GM19463 (cell line): ENCODE results near the gene PTK6.

Experiments used
- ATAC-seq: cut with Tn5 transposase; IDR thresholded peaks from one replicate; pipeline ENCODE4 v1.9.1; 2021; ENCODE audit warnings: mild to moderate bottlenecking, moderate library complexity; ENCODE audit not compliant: unreplicated experiment

The PTK6 gene

DNA sequence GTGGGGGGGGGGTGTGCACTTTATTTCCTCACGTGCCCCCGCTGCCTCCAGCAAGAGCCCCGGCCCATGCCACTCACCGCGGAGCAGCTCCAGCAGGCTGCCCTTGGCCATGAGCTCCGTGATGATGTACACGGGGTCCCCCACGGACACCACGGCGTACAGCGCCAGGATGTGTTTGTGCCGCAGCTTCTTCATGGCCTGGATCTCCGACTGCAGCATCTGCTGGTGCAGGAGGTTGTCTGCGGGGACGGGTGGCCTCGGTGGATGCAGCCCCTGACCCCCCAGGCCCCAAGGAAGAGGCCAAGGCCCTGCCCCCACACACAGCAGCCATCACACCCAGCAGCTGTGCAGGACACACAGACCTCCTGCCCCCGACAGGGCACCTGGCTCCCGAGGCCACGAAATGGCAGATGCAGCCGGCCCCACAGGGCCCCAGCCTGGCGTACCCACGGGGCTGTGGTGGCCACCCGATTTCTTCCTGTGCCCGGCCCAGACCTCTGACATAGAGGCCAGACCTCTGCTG lies 4.7 kb downstream of the PTK6 start:
- no peak for ATAC-seq

DNA sequence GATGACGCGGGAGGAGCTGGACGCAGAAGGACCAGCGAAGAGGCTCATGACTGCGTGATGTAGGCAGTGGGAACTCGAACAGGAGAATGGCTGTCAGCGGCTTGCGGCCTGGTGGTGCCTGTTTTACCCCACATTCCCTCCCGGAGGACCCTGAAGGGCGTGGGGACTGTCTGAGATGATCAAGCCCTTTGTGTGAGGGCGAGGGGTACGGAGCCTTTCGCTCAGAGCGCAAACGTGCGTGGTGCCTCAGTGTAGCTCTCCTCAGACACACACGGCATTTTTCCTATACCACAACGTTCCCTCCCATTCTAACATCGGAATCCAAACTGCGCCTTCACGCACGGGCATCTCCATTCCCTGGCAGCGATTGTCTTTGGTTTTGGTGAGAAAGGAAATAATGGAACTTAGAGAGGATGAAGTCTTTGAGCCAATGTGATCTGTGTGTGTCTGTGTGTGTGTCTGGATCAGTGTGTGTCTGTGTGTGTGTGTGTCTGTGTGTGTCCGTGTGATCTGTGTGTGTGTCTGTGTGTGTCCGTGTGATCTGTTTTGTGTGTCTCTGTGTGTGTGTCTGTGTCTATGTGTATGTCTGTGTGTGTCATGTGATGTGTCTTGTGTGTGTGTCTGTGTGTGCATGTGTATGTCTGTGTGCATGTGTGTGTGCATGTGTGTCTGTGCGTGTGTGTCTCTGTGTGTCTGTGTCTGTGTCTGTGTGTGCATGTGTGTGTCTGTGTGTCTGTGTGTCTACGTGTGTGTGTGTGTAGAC lies 5.3 kb downstream of the PTK6 start:
- no peak for ATAC-seq

DNA sequence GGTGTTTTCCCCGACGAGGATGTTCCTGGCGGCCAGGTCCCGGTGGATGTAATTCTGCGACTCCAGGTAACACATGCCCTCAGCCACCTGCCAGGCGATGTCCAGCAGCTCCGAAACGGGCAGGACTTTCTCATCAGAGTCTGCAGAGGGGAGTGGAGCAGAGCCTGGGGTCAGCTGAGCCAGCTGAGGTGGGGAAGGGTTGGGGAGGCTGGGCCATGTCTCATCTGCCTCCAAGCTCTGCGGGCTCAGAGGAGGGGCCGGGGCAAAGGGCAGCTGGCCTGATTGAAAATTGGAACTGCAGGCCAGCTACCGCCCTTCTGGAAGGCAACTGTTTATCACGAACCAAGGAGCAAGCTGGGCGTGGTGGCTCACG lies 6.4 kb downstream of the PTK6 start:
- ATAC-seq = no peak

DNA sequence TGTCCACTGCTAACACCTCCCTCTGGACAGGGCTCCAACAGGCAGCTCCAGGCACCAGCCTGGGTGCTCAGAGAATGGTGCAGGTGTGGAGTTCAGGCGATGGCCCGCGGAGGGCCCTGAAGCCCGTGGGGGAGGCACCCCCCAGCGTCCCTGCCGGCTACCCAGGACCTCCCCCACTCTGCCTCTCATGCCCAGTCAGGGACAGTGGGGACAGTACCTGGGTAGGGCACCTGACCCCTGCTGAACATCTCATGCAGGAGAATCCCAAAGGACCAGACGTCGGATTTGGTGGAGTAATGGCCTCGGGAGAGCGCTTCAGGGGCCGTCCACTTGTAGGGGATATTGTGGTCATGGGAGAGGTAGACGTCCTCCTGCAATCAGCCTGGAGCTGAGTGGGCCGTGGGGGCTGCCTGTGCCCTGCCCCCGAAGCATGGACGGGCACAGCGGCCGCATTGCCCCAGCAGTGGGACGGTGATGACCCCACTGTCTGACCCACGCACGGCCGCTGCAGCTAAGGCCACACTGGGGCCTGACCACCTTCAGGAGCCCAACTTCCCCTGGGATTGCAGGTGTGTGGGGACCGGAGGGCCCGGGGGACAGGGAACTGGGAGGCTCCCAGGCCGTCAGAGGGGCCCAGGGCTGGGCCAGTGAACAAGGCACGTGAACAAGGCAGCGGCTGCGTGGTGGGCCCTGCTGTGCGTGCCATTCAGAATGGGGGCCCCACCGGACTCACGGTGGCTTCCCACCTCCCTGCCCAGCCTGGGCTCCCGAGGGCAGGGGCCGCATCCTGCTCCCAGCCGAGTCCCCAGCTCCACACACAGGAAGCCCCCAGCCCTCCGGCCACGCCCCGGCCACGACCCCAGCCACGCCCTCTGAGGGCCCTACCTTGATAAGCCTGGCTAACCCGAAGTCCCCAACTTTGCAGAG lies 7.1 kb downstream of the PTK6 start:
- ATAC-seq = no peak

DNA sequence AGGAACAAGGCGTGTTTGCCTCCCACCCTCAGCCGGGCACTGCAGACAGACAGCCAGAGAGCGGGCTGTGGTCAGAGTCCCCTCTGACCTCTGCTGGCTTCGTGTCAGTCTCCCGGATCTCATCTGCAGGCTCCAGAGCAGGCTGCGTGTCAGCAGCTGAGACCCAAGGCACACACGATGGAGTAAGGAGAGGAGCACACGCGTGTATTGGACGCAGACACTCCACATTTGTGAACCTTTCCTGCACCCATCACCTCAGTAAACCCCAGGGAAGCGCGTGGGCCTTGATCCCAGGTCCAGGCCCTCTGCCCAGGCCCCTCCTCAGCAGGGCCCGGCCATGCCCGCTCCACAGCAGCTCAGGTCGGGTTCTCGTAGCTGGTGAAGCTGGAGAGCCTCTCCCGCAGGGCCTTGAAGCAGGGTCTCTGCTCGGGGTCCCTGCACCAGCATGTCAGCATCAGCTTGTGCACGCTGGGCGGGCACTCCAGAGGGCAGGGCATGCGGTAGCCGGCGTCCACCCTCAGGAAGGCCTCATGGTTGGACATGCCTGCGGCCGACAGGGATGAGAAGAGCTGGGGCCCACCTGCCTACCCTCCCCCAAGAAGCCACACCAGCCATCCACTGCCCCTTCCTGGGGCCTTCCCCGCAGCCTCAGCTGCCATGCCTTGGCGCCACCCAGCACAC lies 7.9 kb downstream of the PTK6 start:
- no peak for ATAC-seq

DNA sequence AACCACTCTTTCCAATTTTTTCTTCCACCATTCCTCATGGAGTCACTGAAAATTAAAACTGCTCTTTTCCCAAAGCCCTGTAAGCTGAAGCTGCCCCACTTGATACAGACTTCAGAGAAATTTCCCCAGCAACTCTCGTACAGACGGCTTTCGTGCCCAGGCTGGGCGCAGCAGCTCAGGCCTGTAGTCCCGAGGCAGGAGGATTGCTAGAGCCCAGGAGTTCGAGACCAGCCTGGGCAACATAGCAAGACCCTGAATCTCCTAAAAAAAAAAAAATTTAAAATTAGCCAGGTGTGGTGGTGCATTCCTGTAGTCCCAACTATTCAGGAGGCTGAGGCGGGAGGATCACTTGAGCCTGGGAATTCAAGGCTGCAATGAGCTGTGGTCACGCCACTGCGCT lies 10.0 kb downstream of the PTK6 start:
- ATAC-seq = no peak

DNA sequence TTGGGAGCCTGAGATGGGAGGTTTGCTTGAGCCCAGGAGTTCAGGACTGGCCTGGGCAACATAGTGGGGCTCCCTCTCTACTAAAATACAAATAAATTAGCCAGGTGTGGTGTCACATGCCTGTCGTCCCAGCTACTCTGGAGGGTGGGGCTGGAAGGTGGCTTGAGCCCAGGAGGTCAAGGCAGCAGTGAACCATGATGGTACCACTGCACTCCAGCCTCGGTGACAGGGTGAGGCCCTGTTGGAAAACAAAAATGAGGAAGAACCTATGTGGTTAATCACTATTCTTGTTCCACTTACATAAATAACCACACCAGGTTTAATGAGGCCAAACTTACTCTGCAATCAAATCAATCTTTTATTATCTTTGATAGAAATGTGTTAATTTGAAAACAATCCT lies 11.2 kb downstream of the PTK6 start:
- no peak for ATAC-seq

DNA sequence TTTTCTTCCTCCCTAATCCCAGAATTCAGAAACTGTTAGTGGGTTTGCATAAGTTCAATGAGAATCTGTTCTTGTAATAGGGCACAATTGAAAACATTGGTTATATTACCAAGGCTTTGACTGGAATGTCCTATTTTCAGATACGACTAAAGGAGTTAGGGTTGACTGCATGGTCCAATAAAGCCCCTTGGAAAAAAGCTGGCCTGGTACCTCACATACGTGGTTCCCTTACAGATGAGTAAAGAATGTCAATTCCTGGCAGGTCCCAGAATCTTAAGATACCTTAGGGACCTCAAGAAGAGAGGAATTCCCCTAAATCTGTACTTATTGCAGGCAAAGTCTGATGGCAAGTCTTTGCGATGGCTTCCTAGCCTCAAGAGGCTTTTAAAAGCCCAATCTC lies 12.0 kb downstream of the PTK6 start:
- ATAC-seq = no peak

DNA sequence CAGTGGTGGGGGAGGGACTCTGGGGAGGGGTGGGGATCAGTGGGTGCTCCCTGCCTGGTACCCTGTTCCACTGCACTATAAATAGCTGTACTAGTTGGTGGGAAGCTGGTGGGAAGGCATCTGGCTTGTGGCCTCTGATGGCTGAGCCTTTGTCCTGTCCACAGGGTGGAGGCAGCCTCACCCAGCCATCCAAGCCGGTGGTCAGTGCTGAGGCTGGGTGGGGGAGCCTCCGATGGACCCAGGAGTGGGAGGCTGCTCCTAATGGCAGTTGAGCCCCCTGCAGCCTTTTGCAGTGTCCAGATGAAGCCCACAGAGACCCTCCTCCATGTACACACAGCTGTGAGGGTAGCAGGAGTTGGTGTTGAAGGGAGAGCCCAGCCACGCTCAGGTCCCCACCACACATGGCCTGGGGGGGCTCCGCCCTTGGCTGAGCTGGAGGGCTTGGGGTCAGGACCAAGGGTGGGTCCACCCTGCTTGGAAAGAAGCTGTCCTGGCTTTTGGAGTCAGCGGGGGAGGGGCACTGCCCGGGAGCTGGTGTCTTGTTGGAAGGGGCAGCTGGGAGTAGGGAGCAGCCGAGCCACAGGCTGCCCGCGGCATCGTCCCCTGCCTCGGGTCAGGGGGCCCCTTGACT lies 14.1 kb downstream of the PTK6 start:
- no peak for ATAC-seq

DNA sequence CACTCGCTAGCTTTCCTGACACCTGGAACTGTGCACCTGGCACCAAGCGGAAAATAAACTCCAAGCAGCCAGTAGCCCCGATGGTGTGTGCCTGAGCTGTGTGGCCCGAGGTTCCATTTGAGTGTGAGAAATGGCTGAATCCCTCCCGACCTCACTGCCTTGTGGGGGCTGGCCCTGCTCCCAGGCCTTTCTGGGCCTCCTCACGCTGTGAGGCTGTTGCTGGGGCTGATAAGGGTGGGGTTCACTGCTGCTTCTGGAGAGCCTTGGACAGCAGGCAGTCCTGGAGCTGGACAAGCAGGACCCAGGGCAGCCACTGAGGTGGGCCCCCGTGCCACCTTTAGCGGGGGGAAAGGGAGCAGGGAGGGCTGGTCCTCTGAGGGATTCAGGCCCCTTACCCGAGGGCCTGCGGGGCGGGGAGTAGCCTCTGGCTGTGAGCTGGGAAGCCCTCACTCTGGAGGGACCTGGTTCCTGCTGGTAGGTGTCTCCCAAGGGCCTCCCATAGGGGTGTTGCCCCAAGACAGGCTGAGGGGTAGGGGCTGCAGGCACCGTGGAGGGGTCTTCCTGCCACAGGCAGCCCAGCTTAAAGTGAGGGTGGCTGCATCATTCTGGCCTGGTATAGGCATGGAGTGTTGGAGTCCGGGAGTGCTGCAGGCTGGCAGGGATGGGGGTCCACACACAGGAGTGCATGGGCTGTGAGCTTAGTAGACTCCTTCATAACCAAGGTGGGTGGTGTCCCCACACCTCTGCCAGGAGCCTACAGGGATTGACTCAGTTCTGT lies 14.9 kb downstream of the PTK6 start:
- no peak for ATAC-seq

DNA sequence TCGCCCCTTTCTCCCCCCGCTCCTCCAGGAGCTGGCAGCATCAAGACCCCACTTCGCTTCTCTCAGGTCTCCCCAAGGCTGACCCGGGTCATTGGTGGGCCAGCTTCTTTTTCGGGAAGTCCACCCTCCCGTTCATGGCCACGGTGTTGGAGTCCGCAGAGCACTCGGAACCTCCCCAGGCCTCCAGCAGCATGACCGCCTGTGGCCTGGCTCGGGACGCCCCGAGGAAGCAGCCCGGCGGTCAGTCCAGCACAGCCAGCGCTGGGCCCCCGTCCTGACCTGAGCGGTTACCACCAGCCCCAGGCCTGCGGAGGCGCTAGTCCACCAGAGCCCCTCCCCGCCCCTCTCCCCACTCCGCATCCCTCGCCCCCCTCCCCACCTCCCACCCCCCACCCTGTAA lies 15.6 kb downstream of the PTK6 start:
- no peak for ATAC-seq

DNA sequence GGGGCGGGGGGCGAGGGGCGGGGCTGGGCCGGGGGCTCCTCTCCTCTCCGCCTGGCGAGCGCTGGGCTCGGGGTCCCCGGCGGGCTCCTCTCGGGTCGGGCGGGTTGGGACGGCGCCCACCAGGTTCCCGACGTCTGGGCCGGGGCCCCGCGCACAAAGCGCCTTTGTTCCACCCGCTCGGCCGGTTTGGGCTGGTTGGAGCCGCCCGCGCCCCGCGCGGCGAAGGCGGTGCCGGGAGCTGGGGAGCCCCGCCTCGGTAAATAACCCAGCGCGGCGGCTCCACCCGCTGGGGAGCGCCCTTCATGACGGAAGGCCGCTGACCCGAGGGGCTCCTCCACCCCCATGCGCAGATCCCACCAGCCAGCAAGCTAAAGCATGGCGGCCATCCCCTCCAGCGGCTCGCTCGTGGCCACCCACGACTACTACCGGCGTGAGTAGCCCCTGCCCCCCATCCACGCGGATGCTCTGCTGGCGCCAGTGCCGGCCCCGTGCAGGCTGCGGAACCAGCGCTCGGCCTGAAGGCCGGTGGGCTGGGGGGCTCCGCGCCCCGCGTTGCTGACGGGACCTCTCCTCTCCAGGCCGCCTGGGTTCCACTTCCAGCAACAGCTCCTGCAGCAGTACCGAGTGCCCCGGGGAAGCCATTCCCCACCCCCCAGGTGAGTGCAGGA lies 16.1 kb downstream of the PTK6 start:
- ATAC-seq = peak; percentile 53

DNA sequence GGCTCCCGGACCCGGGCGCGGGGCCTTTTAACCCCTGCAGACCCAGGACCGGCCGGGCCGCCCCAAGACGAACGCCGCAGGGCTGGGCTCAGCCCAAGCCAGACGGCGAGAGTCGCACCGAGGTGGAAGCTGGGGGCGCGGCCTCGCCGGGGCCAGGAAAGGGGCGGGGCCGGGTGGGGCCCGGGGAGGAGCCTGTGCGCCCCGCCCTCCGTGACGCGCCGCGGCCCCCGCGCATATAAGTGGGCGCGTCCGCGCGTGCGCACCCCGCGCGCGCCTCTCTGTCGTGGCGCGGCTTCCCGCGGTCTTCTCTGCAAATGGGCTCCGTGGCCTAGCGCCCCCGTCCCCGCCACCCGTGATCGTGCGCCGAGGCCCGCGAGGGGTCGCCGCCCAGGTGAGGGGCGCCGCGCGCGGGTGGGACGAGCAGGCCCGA lies 16.7 kb downstream of the PTK6 start, which contains the start of gene PPDPF:
TSS of gene PPDPF (plus strand) at position 262 of the 430 bp plus-strand sequence. CDS start 544 bp downstream, outside the sequence.
- ATAC-seq = peak; percentile 62

DNA sequence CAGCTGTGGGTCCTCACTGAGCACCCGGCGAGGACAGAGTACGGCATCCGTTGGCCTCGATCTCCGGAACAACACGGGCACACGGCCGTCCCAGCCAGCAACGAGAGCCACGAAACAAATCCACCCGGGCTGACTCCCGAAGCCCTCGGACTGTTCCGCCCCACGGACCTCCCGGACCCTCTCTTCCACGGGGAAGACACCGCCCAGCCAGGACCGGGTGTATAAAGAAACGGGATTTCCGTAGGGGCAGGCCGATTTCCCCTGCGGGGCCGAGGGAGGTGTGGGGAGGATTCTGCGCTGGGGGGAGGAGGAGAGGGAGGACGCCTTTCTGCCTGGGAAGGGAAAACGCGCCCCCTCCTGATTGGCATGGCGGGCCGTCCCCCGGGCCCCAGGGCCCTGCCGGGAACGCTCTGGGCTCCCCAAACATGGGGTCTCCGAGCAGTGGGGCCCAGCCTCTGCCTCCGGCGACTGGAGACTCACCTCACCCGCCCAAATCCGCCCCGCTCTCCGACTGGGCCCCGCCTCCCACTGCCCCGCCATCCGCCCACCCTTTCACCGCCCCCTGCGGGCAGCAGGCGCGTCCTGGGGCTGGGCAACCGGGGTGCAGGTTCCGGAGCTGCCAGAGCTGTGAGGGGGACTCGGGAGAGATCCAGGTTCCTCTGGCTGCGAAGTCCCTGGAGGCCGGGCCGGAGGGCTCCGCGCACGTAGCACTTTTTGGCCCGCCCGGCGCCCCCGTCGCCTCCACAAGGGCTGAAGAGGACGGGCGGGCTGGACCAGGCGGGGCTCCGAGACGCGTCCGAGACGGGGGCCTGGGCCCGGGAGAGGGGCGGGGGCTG lies 17.3 kb downstream of the PTK6 start:
- peak; percentile 43 for ATAC-seq

DNA sequence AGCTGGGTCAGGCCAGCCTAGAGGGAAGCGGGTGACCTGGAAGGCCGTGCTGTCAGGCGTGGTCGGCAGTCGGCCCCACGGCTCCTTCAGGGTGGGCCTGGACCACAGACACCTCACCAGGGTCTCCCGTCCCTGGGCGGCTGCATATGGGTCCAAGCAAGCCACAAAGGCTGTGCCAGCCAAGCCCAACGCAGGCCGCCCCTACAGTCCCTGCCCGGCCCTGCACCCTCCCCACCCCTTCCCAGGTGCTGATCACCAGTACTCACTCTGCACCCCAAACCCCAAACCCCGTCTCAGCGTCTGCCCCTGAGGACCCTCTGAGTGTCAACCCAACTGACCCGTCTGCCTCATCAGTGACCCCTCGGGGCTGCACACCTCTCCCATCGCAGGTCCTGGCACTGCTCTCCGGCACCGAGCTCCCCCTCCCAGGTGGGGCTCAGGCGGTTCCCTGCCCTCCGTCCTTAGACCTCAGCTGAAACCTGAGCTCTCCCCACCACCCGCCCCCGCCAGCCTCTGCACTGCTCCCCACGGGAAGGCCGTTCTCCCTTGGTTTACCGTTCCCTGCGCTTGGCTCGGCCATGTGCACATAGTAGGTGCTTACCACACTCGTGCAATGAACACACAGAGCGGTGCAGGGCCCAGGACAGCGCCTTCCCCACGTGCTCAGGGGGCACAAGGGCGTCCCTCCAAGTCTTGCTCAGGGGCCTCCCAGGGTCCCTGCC lies 18.1 kb downstream of the PTK6 start:
- ATAC-seq = no peak

DNA sequence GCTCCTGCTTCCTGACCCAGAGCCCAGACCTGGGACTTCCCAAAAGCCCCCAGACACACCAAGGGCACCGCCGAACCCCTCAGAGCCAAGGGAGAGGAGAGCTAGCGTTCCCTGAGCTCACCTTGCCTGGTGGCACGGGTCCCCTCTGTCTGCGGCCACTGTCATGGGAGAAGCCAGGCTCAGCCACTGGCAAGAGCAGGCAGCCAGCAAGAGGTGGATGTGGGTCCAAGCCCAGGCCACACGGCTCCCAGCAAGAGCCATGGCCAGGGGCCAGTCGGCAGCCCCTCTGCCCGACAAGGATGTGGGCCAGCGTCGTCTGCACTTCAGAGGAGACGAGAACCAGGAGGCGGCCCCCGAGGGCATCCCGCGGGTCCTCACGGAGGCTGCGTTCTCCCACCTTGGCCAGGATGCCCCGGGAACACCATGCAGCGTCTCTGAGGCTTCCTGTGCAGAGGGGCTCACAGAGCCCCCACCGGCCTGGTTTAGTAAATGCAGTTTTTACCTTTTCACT lies 18.8 kb downstream of the PTK6 start:
- no peak for ATAC-seq
